IMR-90 (cell line): Measurements from ENCODE around the gene GM2A.

Experiments
- BHLHE40 ChIP-seq: fragments of 150-350 bp; IDR thresholded peaks from 2 replicates; pipeline ENCODE4 v1.6.1; 2016; ENCODE audit warnings: mild to moderate bottlenecking, low read depth, low read length
- CTCF ChIP-seq: conservative IDR thresholded peaks from 2 replicates; pipeline ENCODE4 v1.5.1; 2012; ENCODE audit warnings: mild to moderate bottlenecking, low read depth, low read length, improper control_type of control experiment
- NFE2L2 ChIP-seq: fragments of 150-350 bp; IDR thresholded peaks from 2 replicates; pipeline ENCODE4 v1.6.1; 2016; ENCODE audit warnings: low read depth, mild to moderate bottlenecking, low read length
- RAD21 ChIP-seq: IDR thresholded peaks from 2 replicates; pipeline ENCODE4 v1.6.1; 2012; ENCODE audit warnings: low read length, improper control_type of control experiment
- RCOR1 ChIP-seq: IDR thresholded peaks from 2 replicates; pipeline ENCODE4 v1.6.1; 2012; ENCODE audit warnings: mild to moderate bottlenecking, low read length, improper control_type of control experiment; ENCODE audit not compliant: insufficient replicate concordance
- RFX5 ChIP-seq: IDR thresholded peaks from 2 replicates; pipeline ENCODE4 v1.8.0; 2012; ENCODE audit warnings: low read depth, mild to moderate bottlenecking, low read length, moderate library complexity
- SMC3 ChIP-seq: fragments of 150-350 bp; IDR thresholded peaks from 2 replicates; pipeline ENCODE4 v1.6.1; 2016; ENCODE audit warnings: low read depth, mild to moderate bottlenecking, antibody characterized with exemption, low read length, moderate library complexity

GRCh38 chr5:151215546-151215880 lies 37.5 kb upstream of the GM2A start:
- TF ChIP-seq CTCF (no peak), NFE2L2 (no peak), RFX5 (no peak), RAD21 (no peak), RCOR1 (no peak), SMC3 (no peak), BHLHE40 (no peak)
